GM18873 (cell line): Measurements from ENCODE around the gene MYH9.

Source experiments
- ATAC-seq: cut with Tn5 transposase; IDR thresholded peaks from one replicate; pipeline ENCODE4 v1.9.1; 2021; ENCODE audit warnings: mild to moderate bottlenecking, moderate library complexity, moderate number of reproducible peaks; ENCODE audit not compliant: unreplicated experiment, low FRiP score

MYH9 gene

GRCh38 chr22:36236388-36237319 lies 151.1 kb downstream of the MYH9 start:
- no peak for ATAC-seq

- no peak for ATAC-seq
These were observed 152.2 kb downstream of the MYH9 start for GRCh38 chr22:36235585-36235984.

GRCh38 chr22:36234919-36235318 lies 152.8 kb downstream of the MYH9 start:
- ATAC-seq = no peak

- ATAC-seq = no peak
These were observed 153.6 kb downstream of the MYH9 start for GRCh38 chr22:36234213-36234612.

GRCh38 chr22:36233796-36234195 lies 154.0 kb downstream of the MYH9 start:
- no peak for ATAC-seq

GRCh38 chr22:36232715-36233401 lies 154.9 kb downstream of the MYH9 start:
- ATAC-seq = no peak
